ENCODE results near the gene KRTAP9-7.
"Not testable (repeated sequence)": the region's sequence is repeated elsewhere in the genome, so short reads cannot be mapped to it uniquely, and the experiment has no call there.

GRCh38 chr17:41255381-41256290 is 19.9 kb upstream of the KRTAP9-7 start, which contains the start of gene KRTAP9-9:
- TF ChIP-seq CTCF (IDR thresholded peaks at IDR 0.05; ENCODE audit: insufficient read depth, low read length, poor library complexity, severe bottlenecking); EZH2phosphoT487 (conservative IDR thresholded peaks at IDR 0.05; ENCODE audit: low read length): not testable (repeated sequence)
